GM19455 (cell line): ENCODE measurements around the gene GNG4.
"Not testable (repeated sequence)": the region's sequence is repeated elsewhere in the genome, so short reads cannot be mapped to it uniquely, and the experiment has no call there.

Experiments used
- ATAC-seq: cut with Tn5 transposase; IDR thresholded peaks from one replicate; pipeline ENCODE4 v1.9.1; 2021; ENCODE audit not compliant: unreplicated experiment

The GNG4 gene

GRCh38 chr1:235628316-235629005 lies 21.1 kb downstream of the GNG4 start:
- no peak for ATAC-seq

DNA sequence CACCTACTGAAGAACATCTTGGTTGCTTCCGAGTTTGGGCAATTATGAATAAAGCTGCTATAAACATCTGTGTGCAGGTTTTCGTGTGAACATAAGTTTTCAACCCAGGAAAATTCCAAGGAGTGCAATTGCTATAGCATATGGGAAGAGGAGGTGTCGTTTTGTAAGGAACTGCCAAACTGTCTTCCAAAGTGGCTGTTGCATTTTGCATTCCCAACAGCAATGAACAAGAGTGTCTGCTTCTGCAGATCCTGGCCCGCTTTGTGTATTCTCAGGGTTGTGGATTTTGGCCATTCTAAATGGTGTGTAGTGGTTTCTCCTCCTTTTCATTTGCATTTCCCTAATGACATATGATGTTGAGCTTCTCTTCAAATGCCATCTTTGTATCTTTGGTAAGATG lies 23.8 kb downstream of the GNG4 start:
- no peak for ATAC-seq

GRCh38 chr1:235625340-235625739 lies 24.2 kb downstream of the GNG4 start:
- ATAC-seq: no peak

DNA sequence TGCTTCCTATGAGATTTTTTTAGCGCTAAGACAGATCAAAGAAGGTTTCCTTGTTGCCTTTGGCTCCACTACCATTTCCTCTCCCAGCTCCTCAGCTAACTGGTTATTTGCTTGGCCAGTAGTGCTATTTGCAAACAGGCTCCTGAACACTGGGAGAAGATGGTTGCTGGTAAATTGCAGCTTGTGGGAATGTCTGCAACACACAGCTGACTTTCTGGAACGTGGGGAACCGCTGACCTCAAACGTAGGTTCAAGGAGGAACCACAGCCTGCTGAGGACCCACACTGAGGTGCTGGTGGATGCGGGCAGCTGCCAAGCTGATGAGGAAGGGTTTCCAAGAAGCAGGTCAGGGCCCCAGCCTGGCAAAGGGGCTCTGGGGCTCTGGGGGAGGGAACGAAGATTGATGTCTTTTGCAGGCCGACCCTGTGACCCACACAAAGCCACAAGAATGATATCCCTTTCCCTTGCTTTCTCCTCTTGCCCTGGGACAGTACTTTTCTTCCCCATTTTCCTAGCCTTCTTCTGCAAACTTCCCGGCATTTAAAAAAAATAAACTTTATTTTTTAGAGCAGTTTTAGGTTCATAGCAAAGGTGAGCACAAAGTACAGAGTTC lies 24.8 kb downstream of the GNG4 start:
- ATAC-seq: no peak

DNA sequence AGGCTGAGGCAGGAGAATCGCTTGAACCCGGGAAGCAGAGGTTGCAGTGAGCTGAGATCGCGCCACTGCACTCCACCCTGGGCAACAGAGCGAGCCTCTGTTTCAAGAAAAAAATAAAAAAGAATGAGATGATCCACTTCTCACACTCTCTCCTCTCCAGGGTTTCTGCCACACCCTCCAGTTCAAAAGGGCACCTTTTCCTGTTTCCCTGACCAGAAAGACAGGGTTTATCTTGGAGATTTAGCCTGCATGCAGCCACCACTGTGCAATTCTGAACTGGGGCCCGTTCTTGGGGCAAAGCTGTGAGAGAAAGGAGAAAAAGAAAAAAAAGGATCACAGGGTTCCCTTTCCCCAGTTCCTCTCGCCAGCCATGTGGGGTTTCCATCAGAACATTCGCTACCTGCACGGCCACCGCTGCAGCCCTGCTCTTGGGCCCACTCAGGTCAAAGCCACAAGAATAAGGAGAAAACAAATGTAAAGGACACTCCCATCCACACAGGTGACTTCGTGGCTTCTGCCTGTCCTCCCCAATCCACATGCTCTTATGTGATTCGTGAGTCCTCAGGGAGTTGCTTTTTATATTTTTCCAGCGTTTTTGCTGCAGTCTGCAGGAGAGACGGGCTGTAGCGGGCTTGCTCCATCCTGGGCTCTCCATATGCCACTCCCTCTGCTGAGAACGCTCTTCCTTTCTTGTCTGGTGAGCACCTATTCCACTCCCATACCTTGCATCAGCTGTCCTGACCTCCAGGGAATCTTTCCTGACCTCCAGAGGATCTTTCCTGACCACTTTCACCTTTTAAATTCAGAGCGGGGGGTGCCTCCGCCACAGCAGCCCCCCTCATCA lies 26.4 kb downstream of the GNG4 start:
- no peak for ATAC-seq

GRCh38 chr1:235619149-235619548 lies 30.4 kb downstream of the GNG4 start:
- ATAC-seq: not testable (repeated sequence)

GRCh38 chr1:235617808-235618207 lies 31.8 kb downstream of the GNG4 start:
- no peak for ATAC-seq

GRCh38 chr1:235617140-235617539 lies 32.4 kb downstream of the GNG4 start:
- ATAC-seq: no peak

DNA sequence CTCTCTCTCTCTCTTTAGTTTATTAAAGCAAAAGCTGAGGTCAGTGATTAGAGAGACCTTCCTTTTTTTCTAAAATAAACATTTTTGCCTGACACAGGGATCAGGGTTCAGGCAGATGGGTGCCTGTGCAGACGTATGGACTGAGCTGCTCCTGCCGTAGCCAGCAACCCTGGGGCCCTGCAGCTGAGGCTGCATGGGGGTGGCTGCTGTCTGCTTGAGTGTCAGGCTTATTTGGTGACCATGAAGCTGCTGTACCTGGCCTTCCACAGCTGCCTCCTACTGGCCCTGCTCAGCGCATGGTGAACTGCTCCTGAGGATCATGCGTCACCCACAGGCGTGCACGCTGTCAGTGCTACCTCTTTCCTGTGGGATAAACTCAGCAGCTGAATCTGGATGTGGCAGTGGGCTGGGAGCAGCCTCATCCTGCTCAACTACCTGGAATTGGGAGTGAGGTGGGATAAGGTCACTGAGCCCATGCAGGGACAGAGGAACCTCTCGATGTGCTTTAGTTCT lies 35.1 kb downstream of the GNG4 start:
- ATAC-seq: no peak

DNA sequence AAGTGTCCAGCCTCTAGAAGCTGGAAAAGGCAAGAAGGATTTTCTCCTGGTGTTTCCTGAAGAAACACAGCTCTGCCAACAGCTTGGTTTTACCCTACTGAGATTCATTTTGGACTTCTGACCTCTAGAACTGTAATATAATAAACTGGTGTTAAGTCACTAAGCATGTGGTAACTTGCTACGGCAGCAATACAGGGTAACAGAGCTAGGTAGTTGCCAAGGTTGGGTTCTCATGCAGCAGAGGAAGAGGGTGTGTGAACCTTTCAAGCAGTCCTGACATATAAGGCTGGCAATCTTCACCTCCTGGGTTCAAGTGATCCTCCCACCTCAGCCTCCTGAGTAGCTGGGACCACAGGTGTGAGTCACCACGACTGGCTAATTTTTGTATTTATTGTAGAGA lies 36.0 kb downstream of the GNG4 start:
- no peak for ATAC-seq

DNA sequence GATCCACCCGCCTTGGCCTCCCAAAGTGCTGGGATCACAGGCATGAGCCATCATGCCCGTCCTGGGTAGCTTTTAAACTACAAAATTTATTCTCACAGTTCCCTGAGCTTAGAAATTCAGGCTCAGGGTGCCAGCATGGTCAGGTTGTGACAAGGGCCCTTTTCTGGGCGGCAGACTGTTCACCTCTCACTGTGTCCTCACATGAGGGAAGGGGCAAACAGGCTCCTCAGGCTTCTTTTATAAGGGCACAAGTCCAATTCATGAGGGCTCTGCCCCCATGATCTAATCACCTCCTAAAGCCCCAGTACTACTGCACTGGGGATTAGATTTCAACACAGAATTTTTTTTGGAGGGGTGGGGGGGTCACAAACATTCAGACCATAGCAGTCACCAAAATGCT lies 36.8 kb downstream of the GNG4 start:
- ATAC-seq: no peak

- no peak for ATAC-seq
Observed at GRCh38 chr1:235610157-235610556, 39.4 kb downstream of the GNG4 start.

GRCh38 chr1:235608278-235608677 lies 41.3 kb downstream of the GNG4 start:
- ATAC-seq: no peak

DNA sequence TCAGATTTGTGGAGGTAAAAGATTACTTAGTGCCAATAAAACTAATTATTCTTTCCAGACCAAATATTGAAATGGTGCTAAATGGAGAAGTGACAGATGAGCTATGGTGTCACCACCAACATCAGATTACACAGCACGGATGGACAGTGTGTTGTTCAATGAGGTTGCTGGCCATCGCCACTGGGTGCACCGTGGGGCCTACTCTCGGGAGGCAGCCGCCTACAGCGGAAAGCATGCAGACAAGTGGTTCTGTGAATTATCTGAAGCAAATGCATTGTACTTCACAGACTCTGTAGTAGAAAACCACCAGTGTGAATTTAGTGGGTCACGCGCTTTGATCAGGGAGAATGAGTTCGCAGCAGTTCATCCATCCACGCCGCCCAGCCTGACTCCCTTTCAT lies 42.3 kb downstream of the GNG4 start:
- no peak for ATAC-seq

DNA sequence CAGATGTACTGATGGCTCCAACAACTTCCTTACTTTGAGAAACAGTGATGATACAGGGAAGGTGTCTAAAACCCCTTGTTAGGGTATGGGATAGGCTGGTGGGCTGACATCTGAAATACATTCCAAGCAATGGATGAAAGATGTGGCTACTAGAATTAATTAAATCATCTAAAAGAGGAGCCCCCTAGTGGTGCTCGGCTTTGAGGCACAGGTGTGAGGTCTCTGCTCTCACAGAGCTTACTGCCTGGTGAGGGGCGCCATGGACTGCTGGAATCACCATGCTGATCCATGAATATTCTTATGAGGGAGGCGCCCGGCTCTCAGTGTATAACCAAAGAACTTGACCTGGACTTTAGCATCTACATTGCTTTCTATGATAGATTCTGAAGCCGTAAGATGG lies 48.5 kb downstream of the GNG4 start:
- ATAC-seq: no peak

- ATAC-seq: no peak
Observed at GRCh38 chr1:235599536-235599935, 50.0 kb downstream of the GNG4 start.

DNA sequence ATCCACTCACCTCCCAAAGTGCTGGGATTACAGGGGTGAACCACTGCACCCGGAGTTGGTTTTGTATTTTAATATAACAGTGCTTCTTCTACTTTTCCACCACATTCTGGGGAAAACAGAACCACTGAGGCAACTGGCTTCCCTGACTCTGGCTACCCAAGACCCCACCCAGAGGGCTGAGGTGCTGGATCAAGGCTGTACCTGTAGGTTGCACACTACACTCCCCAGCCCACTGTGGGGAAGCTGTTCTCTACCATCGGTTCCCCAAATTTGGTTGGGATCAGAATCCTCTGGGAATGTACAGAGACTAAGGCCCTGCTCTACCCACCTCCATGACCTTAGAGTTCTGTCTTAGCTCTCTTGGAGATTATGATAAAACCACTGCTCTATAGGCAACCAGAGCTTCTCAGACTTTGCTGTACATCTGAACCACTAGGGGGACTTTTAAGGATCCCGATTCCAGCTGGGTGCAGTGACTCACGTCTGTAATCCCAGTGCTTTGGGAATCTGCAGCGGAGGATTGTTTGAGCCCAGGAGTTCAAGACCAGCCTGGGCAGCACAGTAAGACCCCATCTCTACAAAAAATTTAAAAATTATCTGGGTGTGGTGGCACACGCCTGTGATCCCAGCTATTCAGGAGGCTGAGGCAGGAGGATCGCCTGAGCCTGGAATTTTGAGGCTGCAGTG lies 51.6 kb downstream of the GNG4 start:
- no peak for ATAC-seq

DNA sequence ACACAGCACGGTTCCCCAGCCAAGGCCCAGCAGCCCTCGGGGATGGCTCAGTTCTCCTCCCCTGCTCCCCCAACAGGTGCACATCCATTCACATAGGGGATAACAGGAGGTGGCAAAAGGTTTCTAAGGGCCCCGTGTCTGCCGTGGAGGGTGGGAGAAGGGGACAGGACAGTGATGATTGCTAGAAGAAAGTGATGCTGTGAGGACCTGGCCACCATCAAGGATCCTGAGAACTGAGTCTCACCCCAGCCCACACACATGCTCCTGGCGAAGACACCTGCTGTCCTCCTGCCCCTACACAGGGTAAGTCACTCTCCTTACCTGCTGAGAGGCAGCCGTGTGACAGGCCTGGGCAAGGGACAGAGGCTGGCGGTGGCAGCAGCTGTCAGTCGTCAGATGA lies 54.5 kb downstream of the GNG4 start:
- ATAC-seq: no peak

DNA sequence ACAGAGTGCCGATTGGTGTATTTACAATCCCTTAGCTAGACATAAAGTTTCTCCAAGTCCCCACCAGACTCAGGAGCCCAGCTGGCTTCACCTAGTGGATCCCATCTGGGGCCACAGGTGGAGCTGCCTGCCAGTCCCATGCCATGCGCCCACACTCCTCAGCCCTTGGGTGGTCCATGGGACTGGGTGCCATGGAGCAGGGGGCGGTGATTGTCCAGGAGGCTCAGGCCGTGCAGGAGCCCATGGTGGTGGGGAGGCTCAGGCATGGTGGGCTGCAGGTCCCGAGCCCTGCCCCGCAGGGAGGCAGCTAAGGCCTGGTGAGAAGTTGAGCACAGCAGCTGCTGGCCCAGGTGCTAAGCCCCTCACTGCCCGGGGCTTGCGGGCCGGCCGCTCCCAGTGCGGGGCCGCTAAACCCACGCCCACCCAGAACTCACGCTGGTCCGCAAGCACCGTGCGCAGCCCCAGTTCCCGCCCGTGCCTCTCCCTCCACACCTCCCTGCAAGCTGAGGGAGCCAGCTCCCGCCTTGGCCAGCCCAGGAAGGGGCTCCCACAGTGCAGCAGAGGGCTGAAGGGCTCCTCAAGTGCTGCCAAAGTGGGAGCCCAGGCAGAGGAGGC lies 55.2 kb downstream of the GNG4 start:
- ATAC-seq: not testable (repeated sequence)

GRCh38 chr1:235588916-235589515 lies 60.6 kb downstream of the GNG4 start:
- no peak for ATAC-seq
